ENCODE data around the gene PARP8. TPM values are rescaled to one million over a fixed set of nuclear protein-coding genes. Genes with fewer than 3 reads are reported as not detected.

Gene PARP8
- total RNA-seq, 2 donors from 2014 or later, result 3.9 to 6.6 TPM

DNA sequence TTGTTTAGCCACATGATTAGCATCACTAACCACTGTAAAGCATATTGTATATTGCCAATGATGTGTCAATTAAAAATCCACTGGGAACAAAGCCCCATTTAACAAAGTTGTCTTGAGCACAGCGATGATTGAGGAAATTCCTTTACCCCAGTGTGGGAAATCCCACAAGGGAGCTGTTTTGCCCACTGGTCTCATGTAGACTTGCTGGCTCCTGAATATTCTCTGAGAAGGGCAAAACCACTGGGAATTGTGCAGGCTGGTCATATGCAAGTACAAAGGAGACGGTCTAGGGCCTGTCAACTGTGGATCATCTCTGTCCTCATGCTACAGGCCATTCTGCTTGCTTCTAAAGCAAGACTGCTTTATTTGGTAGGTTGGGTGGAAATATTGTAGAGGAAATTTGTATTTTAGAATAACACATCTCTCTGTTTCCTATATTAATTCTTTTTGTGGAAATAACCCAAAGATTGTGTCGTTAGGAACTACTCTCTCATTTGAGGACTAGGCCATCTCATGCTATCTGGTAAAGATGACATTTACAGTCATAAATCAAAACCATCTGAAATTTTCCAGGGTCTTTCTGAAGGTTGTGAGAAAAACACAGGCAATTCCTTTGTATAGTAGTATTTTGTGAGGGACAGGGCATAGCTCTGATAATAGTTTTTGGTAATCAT lies 60.2 kb downstream of the PARP8 start:
- H3K9me3 ChIP-seq, result no peaks in the 10 kb centered on the region
- no peak for DNase-seq (ENCODE audit: low spot score)
- H3K27ac ChIP-seq, result no peak overlapping the region
- TF ChIP-seq, protein P1, sequence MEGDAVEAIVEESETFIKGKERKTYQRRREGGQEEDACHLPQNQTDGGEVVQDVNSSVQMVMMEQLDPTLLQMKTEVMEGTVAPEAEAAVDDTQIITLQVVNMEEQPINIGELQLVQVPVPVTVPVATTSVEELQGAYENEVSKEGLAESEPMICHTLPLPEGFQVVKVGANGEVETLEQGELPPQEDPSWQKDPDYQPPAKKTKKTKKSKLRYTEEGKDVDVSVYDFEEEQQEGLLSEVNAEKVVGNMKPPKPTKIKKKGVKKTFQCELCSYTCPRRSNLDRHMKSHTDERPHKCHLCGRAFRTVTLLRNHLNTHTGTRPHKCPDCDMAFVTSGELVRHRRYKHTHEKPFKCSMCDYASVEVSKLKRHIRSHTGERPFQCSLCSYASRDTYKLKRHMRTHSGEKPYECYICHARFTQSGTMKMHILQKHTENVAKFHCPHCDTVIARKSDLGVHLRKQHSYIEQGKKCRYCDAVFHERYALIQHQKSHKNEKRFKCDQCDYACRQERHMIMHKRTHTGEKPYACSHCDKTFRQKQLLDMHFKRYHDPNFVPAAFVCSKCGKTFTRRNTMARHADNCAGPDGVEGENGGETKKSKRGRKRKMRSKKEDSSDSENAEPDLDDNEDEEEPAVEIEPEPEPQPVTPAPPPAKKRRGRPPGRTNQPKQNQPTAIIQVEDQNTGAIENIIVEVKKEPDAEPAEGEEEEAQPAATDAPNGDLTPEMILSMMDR (IDR thresholded peaks at IDR 0.05), result no peak
- peaks cover 0 to 10% of the 10 kb centered on the region in 2 donors for H3K4me1 ChIP-seq
- no peak overlapping the region for H3K4me3 ChIP-seq
- H3K36me3 ChIP-seq, result no peaks in the 10 kb centered on the region
- no peaks in the 10 kb centered on the region for H3K27me3 ChIP-seq

- Histone ChIP-seq H3K27ac (no peak overlapping the region), H3K9me3 (no peaks in the 10 kb centered on the region), H3K27me3 (no peaks in the 10 kb centered on the region), H3K4me1 (peaks cover 0 to 10% of the 10 kb centered on the region in 2 donors), H3K4me3 (no peak overlapping the region), H3K36me3 (no peaks in the 10 kb centered on the region)
- TF ChIP-seq, protein P1 (IDR thresholded peaks at IDR 0.05), result no peak
- DNase-seq (ENCODE audit: low spot score), result no peak
Measured at GRCh38 chr5:50727149-50727496, 60.7 kb downstream of the PARP8 start.

DNA sequence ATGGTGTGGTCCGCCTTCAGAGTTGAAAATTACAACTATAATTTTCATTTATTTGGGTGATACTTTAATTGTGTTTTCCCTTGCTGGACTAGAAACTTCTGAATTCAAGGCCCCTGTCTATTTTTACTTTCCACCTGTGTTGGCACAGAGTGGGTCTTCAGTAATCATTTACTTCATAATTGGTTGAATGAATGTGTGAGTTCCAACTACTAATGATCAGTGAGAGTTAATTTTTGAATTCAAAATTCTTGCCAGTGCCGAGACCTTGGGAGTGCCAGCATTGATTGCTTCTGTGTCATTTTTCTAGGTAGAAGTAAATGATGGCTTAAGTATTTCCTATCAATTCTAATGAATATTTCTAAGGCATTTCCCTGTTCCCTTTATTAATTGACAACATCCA lies 61.4 kb downstream of the PARP8 start:
- Histone ChIP-seq H3K27ac (no peak overlapping the region), H3K4me1 (peaks cover 0 to 10% of the 10 kb centered on the region in 2 donors), H3K27me3 (no peaks in the 10 kb centered on the region), H3K9me3 (no peaks in the 10 kb centered on the region), H3K4me3 (no peak overlapping the region), H3K36me3 (no peaks in the 10 kb centered on the region)
- no peak for DNase-seq (ENCODE audit: low spot score)
- TF ChIP-seq, protein P1 (IDR thresholded peaks at IDR 0.05), result no peak

- DNase-seq (ENCODE audit: low spot score), result no peak
- H3K4me3 ChIP-seq, result no peak overlapping the region
- H3K4me1 ChIP-seq, result peaks cover 0 to 10% of the 10 kb centered on the region in 2 donors
- H3K9me3 ChIP-seq, result no peaks in the 10 kb centered on the region
- TF ChIP-seq, protein P1 (IDR thresholded peaks at IDR 0.05), result no peak
- H3K27ac ChIP-seq, result no peak overlapping the region
- no peaks in the 10 kb centered on the region for H3K36me3 ChIP-seq
- H3K27me3 ChIP-seq, result no peaks in the 10 kb centered on the region
Measured at GRCh38 chr5:50730336-50730735, 63.9 kb downstream of the PARP8 start.

- H3K4me1 ChIP-seq, result peaks cover 0 to 10% of the 10 kb centered on the region in 2 donors
- no peaks in the 10 kb centered on the region for H3K36me3 ChIP-seq
- no peak overlapping the region for H3K27ac ChIP-seq
- no peaks in the 10 kb centered on the region for H3K27me3 ChIP-seq
- TF ChIP-seq, protein P1 (IDR thresholded peaks at IDR 0.05), result no peak
- H3K4me3 ChIP-seq, result no peak overlapping the region
- no peaks in the 10 kb centered on the region for H3K9me3 ChIP-seq
- no peak for DNase-seq (ENCODE audit: low spot score)
Measured at GRCh38 chr5:50730841-50731240, 64.4 kb downstream of the PARP8 start.

DNA sequence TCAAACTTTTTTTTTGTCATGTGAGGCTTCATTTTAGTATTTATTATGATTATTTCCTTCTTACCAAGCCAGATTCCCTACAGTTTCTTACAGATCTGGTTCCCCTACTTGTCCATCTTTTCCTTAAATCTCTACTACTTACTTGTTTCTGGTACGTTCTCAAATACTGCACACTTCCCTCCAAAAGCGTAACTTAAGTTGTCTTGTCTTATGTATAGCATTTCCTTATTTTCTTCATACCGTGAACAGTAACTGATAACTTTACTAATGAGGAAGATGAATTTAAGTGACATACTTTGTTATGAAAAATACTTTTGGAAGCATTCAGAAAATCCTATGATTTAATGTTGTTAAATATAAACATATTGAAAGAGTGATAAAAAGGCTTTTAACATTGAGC lies 67.3 kb downstream of the PARP8 start:
- Histone ChIP-seq H3K27ac (no peak overlapping the region), H3K27me3 (no peaks in the 10 kb centered on the region), H3K4me3 (no peak overlapping the region), H3K4me1 (no peaks in the 10 kb centered on the region), H3K9me3 (no peaks in the 10 kb centered on the region), H3K36me3 (no peaks in the 10 kb centered on the region)
- TF ChIP-seq, protein P1 (IDR thresholded peaks at IDR 0.05), result no peak
- DNase-seq (ENCODE audit: low spot score), result no peak

Data from right atrium auricular region (tissue), 2 donors.